Umbilical cord (tissue), 2 donors: ENCODE results near the gene EIPR1. TPM values are rescaled to one million over a fixed set of nuclear protein-coding genes. Genes with fewer than 3 reads are reported as not detected.

Source experiments
- DNase-seq: peaks from one replicate; pipeline ENCODE4 v3.0.0-alpha.2; 2015; ENCODE audit warnings: low spot score
- total RNA-seq: library from RNA; depleted of rRNA; stranded (reverse); fragments of >200 nt; gene quantifications from one replicate; pipeline ENCODE4 v1.2.3, GENCODE V29; 2014; ENCODE audit warnings: low replicate concordance; ENCODE audit not compliant: insufficient read depth

The EIPR1 gene
- total RNA-seq, 1 donor from 2014 or later: 14.2 TPM

GRCh38 chr2:3151153-3151918, 226.3 kb downstream of the EIPR1 start:
- no peak for DNase-seq

- DNase-seq: no peak
Measured at GRCh38 chr2:3149441-3150217, 228.0 kb downstream of the EIPR1 start.

- DNase-seq: no peak
Measured at GRCh38 chr2:3148716-3149115, 228.9 kb downstream of the EIPR1 start.

GRCh38 chr2:3147651-3148530, 229.7 kb downstream of the EIPR1 start:
- DNase-seq: no peak

GRCh38 chr2:3146772-3147650, 230.6 kb downstream of the EIPR1 start:
- DNase-seq: no peak

- no peak for DNase-seq
Measured at GRCh38 chr2:3146175-3146574, 231.4 kb downstream of the EIPR1 start.

GRCh38 chr2:3145471-3146021, 232.1 kb downstream of the EIPR1 start:
- no peak for DNase-seq

- DNase-seq: no peak
Measured at GRCh38 chr2:3144856-3145255, 232.8 kb downstream of the EIPR1 start.

- no peak for DNase-seq
Measured at GRCh38 chr2:3143602-3144001, 234.0 kb downstream of the EIPR1 start.

- no peak for DNase-seq
Measured at GRCh38 chr2:3142961-3143571, 234.6 kb downstream of the EIPR1 start.

GRCh38 chr2:3142210-3142609, 235.4 kb downstream of the EIPR1 start:
- DNase-seq: no peak

GRCh38 chr2:3141696-3142095, 235.9 kb downstream of the EIPR1 start:
- DNase-seq: no peak

- DNase-seq: no peak
Measured at GRCh38 chr2:3139906-3140305, 237.7 kb downstream of the EIPR1 start.

Other genes with a start within 250 kb of the EIPR1 start
- 133 TPM for gene TRAPPC12, start 1.9 kb upstream of the EIPR1 start, total RNA-seq
- 30.8 TPM for gene ADI1, start 141.7 kb upstream of the EIPR1 start, total RNA-seq
- gene RNASEH1, start 180.5 kb upstream of the EIPR1 start, total RNA-seq: 13.7 TPM
- gene RPS7, start 197.4 kb upstream of the EIPR1 start, total RNA-seq: 1,422 TPM
- not detected for gene COLEC11, start 217.3 kb upstream of the EIPR1 start, total RNA-seq